HuH-7 (cell line): Measurements from ENCODE around the gene KLRF1.
"Not testable (repeated sequence)": the region's sequence is repeated elsewhere in the genome, so short reads cannot be mapped to it uniquely, and the experiment has no call there.

Source experiments
- DNase-seq: peaks from one replicate; pipeline ENCODE4 v3.0.0; 2011; ENCODE audit warnings: low spot score

The KLRF1 gene

GRCh38 chr12:9869307-9870161 is 42.3 kb downstream of the KLRF1 start, which contains the start of gene CLEC2B:
TSS of gene CLEC2B (minus strand) at chr12:9869354.
- DNase-seq, result no peak

GRCh38 chr12:9870286-9870866 is 43.1 kb downstream of the KLRF1 start:
- no peak for DNase-seq

GRCh38 chr12:9872162-9872561 is 44.9 kb downstream of the KLRF1 start:
- DNase-seq, result no peak

- DNase-seq, result no peak
Observed at GRCh38 chr12:9872742-9873141, 45.5 kb downstream of the KLRF1 start.

- DNase-seq, result not testable (repeated sequence)
Observed at GRCh38 chr12:9876120-9876519, 48.8 kb downstream of the KLRF1 start.

GRCh38 chr12:9880532-9881078 is 53.3 kb downstream of the KLRF1 start:
- no peak for DNase-seq

GRCh38 chr12:9881246-9881645 is 54.0 kb downstream of the KLRF1 start, which contains the start of gene KLRF2:
TSS of gene KLRF2 (plus strand) at chr12:9881489. CDS start at chr12:9881596, 107 bp downstream.
- DNase-seq, result no peak

- no peak for DNase-seq
Observed at GRCh38 chr12:9881988-9882387, 54.7 kb downstream of the KLRF1 start.

GRCh38 chr12:9883175-9883574 is 55.9 kb downstream of the KLRF1 start:
- DNase-seq, result no peak

- no peak for DNase-seq
Observed at GRCh38 chr12:9888665-9889273, 61.5 kb downstream of the KLRF1 start.
